Right ventricle myocardium superior (tissue), 1 donor: ENCODE results near the gene CORO1A. TPM values are rescaled to one million over a fixed set of nuclear protein-coding genes. Genes with fewer than 3 reads are reported as not detected.

Experiments used
- ATAC-seq: fragments of 200-7000 bp; cut with Tn5 transposase; one replicate; pipeline ENCODE4 v1.9.1; 2020; ENCODE audit warnings: mild to moderate bottlenecking; ENCODE audit not compliant: poor library complexity
- DNase-seq: peaks from one replicate; pipeline ENCODE4 v3.0.0-alpha.2; 2020
- intact Hi-C: fragments of 100-400 bp; cut with DNase I; formaldehyde crosslinking; loops from one replicate; pipeline ENCODE4 v1.11.2; 2022
- long read RNA-seq: library from polyadenylated mRNA; unstranded; transcript quantifications from one replicate; pipeline ENCODE4 v2.0.0, GENCODE V29; 2021
- total RNA-seq: library from RNA; stranded (reverse); fragmentation: NEBNext Ultra II Directional; extraction: Animal tissue kit (Norgen Biotek cat#: 25700); gene quantifications from one replicate; pipeline ENCODE4 v1.2.1, GENCODE V29; 2021
- donor health status: DM: no; HTN: yes; CAD: no; lungs with severe emphysema.

CORO1A gene
- total RNA-seq, result 8.4 TPM
- long read RNA-seq, transcript CORO1A-201 (11 exons, 1,803 nt), result major isoform, 11 of 16 reads
- long read RNA-seq, partial matches to known transcripts, result 4 of 16 reads
- long read RNA-seq, other reads (novel, unspliced or antisense), result 1 of 16 reads

DNA sequence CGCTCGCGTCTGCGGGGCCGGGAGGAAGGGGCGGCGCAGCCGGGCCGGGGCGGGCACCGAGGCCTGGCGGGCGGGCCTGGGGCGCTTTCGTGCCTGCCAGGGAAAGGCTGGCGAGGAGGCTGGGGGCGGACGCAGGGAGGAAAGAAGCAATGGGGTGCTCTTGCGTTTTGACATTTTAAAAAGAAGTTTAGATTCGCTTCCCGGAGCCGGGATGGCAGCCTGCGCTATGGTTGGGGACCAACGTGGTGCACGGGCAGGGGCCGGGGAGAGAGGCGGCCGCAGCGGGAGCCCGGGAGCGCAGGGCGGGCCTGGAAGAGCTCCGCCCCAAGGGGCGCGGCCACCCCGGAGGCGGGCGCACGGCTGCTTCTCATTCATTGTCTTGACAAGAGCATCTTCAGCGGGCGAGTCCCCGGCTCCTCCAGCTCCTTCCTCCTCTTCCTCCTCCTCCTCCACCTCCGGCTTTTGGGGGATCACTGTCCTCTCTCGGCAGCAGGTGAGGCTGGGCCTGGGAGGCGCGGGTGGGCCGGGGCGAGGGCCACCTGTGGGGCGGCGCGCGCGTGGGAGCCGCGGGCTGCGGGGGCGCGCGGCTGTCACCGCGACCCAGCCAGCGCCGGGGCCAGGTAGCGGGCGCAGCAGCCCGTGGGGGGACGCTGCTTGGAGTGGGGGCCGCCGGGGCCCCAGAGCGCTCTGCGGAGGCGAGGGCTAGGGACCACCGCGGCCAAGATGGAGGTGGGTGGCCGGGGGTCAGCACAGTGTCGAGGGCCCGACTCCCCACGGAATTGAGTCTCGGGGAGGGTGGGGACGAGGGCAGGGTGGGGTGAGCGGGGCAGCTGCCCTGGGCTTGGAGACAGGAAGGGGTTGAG is at the start of gene CORO1A:
TSS of gene CORO1A (plus strand) at position 370 of the 863 bp plus-strand sequence. CDS start 1,608 bp downstream, outside the sequence.
- intact Hi-C loops, result no loop called here
- peak; percentile 94 for DNase-seq
- ATAC-seq, result peak; percentile 90

DNA sequence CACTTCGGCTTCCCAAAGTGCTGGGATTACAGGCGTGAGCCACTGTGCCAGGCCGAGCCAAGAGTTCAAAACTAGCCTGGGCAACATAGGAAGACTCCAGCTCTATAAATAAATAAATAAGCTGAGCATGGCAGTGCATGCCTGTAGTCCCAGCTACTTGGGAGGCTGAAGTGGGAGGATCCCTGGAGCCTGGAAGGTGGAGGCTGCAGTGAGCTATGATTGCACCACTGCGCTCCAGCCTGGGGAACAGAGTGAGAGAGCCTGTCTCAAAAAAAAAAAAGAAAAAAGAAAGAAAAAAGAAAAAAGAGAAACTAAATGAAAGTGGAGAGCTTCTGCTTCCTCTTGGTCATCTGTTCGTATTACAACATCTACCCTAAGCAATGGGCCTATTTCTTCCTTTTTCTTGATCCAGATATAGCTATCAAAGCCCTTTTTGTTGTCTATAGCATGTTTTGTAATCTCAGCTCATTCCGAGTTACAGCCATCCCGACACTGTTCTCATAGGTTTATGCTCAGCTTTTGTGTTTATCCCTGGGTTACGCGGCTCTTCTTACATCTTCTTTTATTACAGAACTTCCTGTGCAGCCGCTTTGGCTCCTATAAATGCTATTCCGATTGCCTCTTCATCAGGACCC is 46.3 kb upstream of the CORO1A start:
- intact Hi-C loops, result no loop called here
- ATAC-seq (peak; percentile 60), DNase-seq (no peak)

DNA sequence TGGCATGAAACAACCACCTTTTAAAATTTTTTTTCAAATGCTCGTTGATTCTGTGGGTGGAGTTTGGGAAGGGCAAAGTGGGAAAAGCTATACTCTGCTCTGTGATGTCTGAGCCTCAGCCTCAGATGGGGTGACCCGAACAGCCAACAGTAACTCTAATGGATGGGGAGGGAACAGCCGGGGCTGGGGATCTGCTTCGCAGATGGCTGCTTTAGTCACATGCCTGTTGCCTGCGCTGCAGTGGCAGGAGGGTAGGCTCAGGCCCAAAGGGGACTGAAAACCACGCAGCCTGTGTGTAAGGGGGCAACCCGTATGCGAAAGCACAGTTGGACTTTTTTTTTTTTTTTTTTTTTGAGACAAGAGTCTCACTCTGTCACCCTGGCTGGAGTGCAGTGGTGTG is 45.5 kb upstream of the CORO1A start:
- DNase-seq (peak; percentile 3), ATAC-seq (no peak)
- intact Hi-C loops, result no loop called here

- DNase-seq (no peak), ATAC-seq (no peak)
- intact Hi-C loops, result no loop called here
These were observed 43.6 kb upstream of the CORO1A start for GRCh38 chr16:30139583-30140481.

GRCh38 chr16:30141750-30142149 is 41.7 kb upstream of the CORO1A start:
- DNase-seq (no peak), ATAC-seq (no peak)
- intact Hi-C loops, result no loop called here

DNA sequence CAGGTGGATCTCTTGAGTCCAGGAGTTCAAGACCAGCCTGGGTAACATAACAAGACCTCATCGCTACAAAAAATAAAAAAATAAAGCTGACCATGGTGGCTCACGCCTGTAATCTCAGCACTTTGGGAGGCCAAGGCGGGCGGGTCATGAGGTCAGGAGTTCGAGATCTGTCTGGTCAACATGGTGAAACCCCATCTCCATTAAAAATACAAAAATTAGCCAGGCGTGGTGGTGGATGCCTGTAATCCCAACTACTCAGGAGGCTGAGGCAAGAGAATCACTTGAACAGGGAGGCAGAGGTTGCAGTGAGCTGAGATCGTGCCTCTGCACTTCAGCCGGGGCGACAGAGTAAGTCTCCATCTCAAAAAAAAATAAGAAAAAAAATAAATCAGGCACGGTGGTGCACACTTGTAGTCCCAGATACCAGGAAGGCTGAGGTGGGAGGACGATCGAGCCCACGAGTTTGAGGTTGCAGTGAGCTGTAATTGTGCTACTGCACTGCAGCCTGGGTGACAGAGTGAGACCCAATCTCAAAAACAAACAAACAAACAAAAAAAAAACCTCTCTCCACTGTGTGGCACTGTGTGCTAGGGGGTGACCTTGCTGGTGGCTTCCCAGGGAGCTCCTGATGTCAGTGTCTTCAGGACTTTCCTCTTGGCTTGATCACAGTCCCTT is 40.6 kb upstream of the CORO1A start:
- intact Hi-C loops, result no loop called here
- no peak for DNase-seq
- ATAC-seq, result no peak

- intact Hi-C loops, result no loop called here
- DNase-seq (no peak), ATAC-seq (no peak)
These were observed 40.1 kb upstream of the CORO1A start for GRCh38 chr16:30143347-30143702.

DNA sequence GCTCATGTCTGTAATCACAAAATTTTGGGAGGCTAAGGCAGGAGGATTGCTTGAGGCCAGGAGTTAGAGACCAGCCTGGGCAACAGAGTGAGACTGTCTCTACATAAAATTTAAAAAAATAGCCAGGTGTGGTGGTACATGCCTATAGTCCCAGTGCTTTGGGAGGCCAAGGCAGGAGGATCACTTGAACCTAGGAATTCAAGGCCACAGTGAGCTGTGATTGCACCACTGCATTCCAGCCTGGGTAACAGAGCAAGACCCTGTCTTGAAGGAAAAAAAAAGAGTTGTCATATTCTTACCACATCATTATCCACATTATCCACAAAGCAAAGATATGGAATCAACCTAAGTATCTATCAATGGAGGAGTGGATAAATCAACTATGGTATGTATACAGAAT is 39.4 kb upstream of the CORO1A start:
- intact Hi-C loops, result no loop called here
- DNase-seq (no peak), ATAC-seq (no peak)

DNA sequence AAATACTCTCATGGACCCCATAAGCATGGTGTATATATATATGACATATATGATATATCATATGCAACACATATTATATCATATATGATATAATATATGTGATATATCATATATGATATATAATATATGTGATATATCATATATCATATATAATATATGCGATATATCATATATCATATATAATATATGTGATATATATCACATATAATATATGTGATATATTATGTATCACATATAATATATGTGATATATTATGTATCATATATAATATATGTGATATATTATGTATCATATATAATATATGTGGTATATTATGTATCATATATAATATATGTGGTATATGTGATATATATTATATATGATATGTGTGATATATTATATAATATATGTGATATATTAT is 38.5 kb upstream of the CORO1A start:
- ATAC-seq (no peak), DNase-seq (no peak)
- intact Hi-C loops, result no loop called here

DNA sequence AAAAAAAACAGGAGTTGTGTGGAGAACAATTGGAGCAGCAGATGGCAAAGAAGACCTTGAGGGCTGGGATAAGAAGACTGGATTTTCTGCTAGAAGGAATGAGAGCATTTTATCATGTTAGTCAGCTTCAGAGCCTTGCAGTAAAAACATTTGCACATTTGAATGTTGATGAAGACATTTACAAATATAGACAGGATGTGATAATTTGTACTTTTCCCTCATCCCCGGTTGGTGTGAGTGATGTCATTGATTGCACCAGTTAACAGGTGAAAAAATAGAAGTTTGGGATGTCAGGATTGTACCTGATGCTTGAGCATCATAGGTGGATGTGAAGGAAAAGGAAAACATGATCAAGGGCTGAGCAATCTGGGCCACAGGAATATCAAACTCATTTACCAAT is 37.7 kb upstream of the CORO1A start:
- no peak for ATAC-seq
- intact Hi-C loops, result no loop called here

GRCh38 chr16:30147843-30148510 is 35.4 kb upstream of the CORO1A start:
- intact Hi-C loops, result no loop called here
- DNase-seq, result no peak
- no peak for ATAC-seq

More for the DNA sequence above, 37.7 kb upstream of the CORO1A start:
- no peak for DNase-seq

GRCh38 chr16:30149250-30149930 is 34.0 kb upstream of the CORO1A start:
- intact Hi-C loops, result no loop called here
- no peak for DNase-seq
- no peak for ATAC-seq

- intact Hi-C loops, result no loop called here
- DNase-seq, result no peak
- no peak for ATAC-seq
These were observed 32.3 kb upstream of the CORO1A start for GRCh38 chr16:30151091-30151490.

GRCh38 chr16:30152517-30152916 is 30.9 kb upstream of the CORO1A start:
- ATAC-seq, result no peak
- intact Hi-C loops, result no loop called here

DNA sequence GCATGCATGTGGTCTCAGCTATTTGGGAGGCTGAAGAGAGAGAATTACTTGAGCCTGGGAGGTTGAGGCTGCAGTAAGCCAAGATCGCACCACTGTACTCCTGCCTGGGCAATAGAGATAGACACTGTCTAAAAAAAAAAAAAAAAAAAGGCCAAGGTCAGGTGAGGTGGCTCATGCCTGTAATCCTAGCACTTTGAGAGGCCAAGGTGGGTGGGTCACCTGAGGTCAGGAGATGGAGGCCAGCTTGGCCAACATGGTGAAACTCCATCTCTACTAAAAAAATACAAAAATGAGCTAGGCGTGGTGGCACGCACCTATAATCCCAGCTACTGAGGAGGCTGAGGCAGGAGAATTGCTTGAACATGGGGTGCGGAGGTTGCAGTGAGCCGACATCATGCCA is 28.2 kb upstream of the CORO1A start:
- no peak for DNase-seq
- intact Hi-C loops, result no loop called here
- no peak for ATAC-seq

More at GRCh38 chr16:30152517-30152916, 30.9 kb upstream of the CORO1A start:
- DNase-seq, result no peak

DNA sequence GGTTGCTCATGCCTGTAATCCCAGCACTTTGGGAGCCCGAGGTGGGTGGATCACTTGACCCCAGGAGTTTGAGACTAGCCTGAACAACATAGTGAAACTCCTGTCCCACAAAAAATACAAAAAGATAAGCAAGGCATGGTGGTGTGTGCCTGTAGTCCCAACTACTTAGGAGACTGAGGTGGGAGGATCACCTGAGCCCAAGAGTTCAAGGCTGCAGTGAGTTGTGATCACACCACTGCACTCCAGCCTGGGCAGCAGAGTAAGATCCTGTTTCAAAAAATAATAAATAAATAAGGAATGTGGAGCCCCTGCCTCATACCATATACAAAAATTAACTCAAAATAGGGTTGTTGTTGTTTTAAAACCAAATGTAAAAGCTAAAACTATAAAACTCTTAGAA is 26.2 kb upstream of the CORO1A start:
- DNase-seq (no peak), ATAC-seq (no peak)
- intact Hi-C loops, result no loop called here

GRCh38 chr16:30163538-30163937 is 19.9 kb upstream of the CORO1A start:
- ATAC-seq (no peak), DNase-seq (no peak)
- intact Hi-C loops, result no loop called here
